ENCODE results near the gene SIN3B. TPM values are rescaled to one million over a fixed set of nuclear protein-coding genes. Genes with fewer than 3 reads are reported as not detected.

The SIN3B gene
- total and polyA plus RNA-seq, 9 of the 15 experiments (the other 6 are each of a cell fraction or from before 2014, with no cell fraction given), result 0.51 to 34.2 (median 14.3) TPM

DNA sequence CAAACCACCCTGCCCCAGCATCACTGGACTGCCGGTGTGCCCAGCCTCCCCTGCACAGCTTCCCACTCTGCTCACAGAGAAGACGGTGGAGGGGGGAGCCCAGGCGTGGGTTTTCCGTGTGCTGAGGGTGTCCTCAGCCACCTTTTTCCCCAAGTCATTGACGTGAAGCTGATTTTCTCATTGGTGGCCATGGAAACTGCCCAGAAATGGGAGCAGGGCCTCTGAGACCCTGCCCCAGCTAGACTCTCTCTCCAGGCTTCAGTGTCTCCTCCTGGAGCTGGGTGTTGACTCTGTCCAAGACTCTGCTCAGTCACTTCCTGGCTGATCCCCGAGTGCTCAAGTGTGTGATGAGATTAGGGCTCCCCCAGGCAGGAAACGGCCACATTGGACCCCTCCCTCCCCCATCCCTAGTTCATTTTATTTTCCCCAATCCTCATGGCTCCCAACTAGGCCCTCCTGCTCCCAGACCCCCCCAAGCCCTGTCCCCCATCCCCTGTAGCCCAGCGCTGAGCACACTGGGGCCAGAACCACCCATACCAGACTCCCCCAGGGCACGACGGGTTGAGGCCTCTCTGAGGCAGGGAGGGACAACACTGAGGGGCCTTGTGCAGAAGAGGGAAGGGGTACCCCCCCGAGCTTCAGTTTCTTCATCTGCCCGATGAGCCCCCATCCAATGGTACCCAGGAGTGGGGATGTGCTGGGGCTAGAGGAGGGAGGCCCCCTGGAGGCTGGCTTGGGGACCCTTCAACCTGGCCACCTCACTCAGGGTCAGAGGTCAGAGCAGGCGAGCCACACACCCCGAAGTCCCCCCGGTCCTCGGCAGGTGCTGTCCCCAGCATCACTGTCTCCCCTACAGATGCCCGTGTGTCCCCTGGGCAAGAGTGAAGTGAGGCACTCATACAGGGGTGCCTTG lies 58.4 kb downstream of the SIN3B start (continued):
- TF ChIP-seq NR1H2 (CRISPR knock-in tag; IDR thresholded peaks at IDR 0.05) (no peak), CEBPG (CRISPR knock-in tag; IDR thresholded peaks at IDR 0.05) (no peak), CEBPG (tag; conservative IDR thresholded peaks at IDR 0.05 in 1 of 2, IDR thresholded peaks at IDR 0.05 in 1 of 2) (no peak), ZNF445 (CRISPR knock-in tag; IDR thresholded peaks at IDR 0.05; ENCODE audit: low read depth) (no peak), ZNF41 (CRISPR knock-in tag; conservative IDR thresholded peaks at IDR 0.05) (no peak), HMG20A (CRISPR knock-in tag; conservative IDR thresholded peaks at IDR 0.05) (no peak), POLR2G (IDR thresholded peaks at IDR 0.05; ENCODE audit: low read depth, low read length) (peak; percentile 55; the same call in 1 of the 2 replicates), NFIC (IDR thresholded peaks at IDR 0.05) (no peak), ZNF263 (CRISPR knock-in tag; IDR thresholded peaks at IDR 0.05; ENCODE audit: borderline replicate concordance) (no peak), TRIM28 (IDR thresholded peaks at IDR 0.05) (0 out of 2 replicates have a peak, but pooled peaks have one; percentile 32), ZNF778 (CRISPR knock-in tag; IDR thresholded peaks at IDR 0.05) (no peak), MYNN (IDR thresholded peaks at IDR 0.05) (no peak), MYNN (CRISPR knock-in tag; IDR thresholded peaks at IDR 0.05) (no peak), KDM4B (IDR thresholded peaks at IDR 0.05; ENCODE audit: borderline replicate concordance in 2 of 2, low read depth in 1 of 2) (no peak), TEAD1 (CRISPR knock-in tag; IDR thresholded peaks at IDR 0.05) (no peak)
- TF ChIP-seq, protein P1, sequence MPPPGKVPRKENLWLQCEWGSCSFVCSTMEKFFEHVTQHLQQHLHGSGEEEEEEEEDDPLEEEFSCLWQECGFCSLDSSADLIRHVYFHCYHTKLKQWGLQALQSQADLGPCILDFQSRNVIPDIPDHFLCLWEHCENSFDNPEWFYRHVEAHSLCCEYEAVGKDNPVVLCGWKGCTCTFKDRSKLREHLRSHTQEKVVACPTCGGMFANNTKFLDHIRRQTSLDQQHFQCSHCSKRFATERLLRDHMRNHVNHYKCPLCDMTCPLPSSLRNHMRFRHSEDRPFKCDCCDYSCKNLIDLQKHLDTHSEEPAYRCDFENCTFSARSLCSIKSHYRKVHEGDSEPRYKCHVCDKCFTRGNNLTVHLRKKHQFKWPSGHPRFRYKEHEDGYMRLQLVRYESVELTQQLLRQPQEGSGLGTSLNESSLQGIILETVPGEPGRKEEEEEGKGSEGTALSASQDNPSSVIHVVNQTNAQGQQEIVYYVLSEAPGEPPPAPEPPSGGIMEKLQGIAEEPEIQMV (tag; conservative IDR thresholded peaks at IDR 0.05; ENCODE audit: low read depth), result no peak; the same call in 1 of the 2 replicates
- TF ChIP-seq, protein P2, sequence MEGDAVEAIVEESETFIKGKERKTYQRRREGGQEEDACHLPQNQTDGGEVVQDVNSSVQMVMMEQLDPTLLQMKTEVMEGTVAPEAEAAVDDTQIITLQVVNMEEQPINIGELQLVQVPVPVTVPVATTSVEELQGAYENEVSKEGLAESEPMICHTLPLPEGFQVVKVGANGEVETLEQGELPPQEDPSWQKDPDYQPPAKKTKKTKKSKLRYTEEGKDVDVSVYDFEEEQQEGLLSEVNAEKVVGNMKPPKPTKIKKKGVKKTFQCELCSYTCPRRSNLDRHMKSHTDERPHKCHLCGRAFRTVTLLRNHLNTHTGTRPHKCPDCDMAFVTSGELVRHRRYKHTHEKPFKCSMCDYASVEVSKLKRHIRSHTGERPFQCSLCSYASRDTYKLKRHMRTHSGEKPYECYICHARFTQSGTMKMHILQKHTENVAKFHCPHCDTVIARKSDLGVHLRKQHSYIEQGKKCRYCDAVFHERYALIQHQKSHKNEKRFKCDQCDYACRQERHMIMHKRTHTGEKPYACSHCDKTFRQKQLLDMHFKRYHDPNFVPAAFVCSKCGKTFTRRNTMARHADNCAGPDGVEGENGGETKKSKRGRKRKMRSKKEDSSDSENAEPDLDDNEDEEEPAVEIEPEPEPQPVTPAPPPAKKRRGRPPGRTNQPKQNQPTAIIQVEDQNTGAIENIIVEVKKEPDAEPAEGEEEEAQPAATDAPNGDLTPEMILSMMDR (IDR thresholded peaks at IDR 0.05 in 2 of 3, conservative IDR thresholded peaks at IDR 0.05 in 1 of 3; ENCODE audit: insufficient read depth in 2 of 3, low read depth in 1 of 3, low read length in 3 of 3), result 0 out of 6 replicates have a peak, but pooled peaks of 1 of the 3 experiments have one; percentile 8
- TF ChIP-seq, protein P3, sequence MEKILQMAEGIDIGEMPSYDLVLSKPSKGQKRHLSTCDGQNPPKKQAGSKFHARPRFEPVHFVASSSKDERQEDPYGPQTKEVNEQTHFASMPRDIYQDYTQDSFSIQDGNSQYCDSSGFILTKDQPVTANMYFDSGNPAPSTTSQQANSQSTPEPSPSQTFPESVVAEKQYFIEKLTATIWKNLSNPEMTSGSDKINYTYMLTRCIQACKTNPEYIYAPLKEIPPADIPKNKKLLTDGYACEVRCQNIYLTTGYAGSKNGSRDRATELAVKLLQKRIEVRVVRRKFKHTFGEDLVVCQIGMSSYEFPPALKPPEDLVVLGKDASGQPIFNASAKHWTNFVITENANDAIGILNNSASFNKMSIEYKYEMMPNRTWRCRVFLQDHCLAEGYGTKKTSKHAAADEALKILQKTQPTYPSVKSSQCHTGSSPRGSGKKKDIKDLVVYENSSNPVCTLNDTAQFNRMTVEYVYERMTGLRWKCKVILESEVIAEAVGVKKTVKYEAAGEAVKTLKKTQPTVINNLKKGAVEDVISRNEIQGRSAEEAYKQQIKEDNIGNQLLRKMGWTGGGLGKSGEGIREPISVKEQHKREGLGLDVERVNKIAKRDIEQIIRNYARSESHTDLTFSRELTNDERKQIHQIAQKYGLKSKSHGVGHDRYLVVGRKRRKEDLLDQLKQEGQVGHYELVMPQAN (IDR thresholded peaks at IDR 0.05; ENCODE audit: borderline replicate concordance), result no peak
- TF ChIP-seq, protein P4, sequence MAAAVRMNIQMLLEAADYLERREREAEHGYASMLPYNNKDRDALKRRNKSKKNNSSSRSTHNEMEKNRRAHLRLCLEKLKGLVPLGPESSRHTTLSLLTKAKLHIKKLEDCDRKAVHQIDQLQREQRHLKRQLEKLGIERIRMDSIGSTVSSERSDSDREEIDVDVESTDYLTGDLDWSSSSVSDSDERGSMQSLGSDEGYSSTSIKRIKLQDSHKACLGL (CRISPR knock-in tag; IDR thresholded peaks at IDR 0.05; ENCODE audit: borderline replicate concordance, poor library complexity, severe bottlenecking), result no peak
